Measurements from ENCODE around the gene MROH9. TPM values are rescaled to one million over a fixed set of nuclear protein-coding genes. Genes with fewer than 3 reads are reported as not detected.

MROH9 gene
- total RNA-seq, 1 experiment from 2014 or later, result not detected

GRCh38 chr1:170927955-170928840 lies 7.1 kb upstream of the MROH9 start:
- no peaks in the 10 kb centered on the region for H3K9me3 ChIP-seq (ENCODE audit: control insufficient read depth in 1 of 2, insufficient read depth in 1 of 2, low read depth in 1 of 2, low read length in 2 of 2)
- no peak overlapping the region for H3K9ac ChIP-seq (ENCODE audit: low read length)
- H3K27ac ChIP-seq (ENCODE audit: low read depth, low read length), result no peak overlapping the region
- ATAC-seq (no peak), DNase-seq (ENCODE audit: low read depth, low spot score) (no peak)
- no peaks in the 10 kb centered on the region for H3K9me2 ChIP-seq (ENCODE audit: insufficient read depth)
- TF ChIP-seq, protein P1, sequence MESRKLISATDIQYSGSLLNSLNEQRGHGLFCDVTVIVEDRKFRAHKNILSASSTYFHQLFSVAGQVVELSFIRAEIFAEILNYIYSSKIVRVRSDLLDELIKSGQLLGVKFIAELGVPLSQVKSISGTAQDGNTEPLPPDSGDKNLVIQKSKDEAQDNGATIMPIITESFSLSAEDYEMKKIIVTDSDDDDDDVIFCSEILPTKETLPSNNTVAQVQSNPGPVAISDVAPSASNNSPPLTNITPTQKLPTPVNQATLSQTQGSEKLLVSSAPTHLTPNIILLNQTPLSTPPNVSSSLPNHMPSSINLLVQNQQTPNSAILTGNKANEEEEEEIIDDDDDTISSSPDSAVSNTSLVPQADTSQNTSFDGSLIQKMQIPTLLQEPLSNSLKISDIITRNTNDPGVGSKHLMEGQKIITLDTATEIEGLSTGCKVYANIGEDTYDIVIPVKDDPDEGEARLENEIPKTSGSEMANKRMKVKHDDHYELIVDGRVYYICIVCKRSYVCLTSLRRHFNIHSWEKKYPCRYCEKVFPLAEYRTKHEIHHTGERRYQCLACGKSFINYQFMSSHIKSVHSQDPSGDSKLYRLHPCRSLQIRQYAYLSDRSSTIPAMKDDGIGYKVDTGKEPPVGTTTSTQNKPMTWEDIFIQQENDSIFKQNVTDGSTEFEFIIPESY (IDR thresholded peaks at IDR 0.05; ENCODE audit: extremely low read depth, insufficient replicate concordance, low read length), result no peak
- TF ChIP-seq CEBPB (IDR thresholded peaks at IDR 0.05; ENCODE audit: low read depth) (no peak), RAD21 (IDR thresholded peaks at IDR 0.05; ENCODE audit: low read depth) (peak; percentile 44)
- TF ChIP-seq, protein P2, sequence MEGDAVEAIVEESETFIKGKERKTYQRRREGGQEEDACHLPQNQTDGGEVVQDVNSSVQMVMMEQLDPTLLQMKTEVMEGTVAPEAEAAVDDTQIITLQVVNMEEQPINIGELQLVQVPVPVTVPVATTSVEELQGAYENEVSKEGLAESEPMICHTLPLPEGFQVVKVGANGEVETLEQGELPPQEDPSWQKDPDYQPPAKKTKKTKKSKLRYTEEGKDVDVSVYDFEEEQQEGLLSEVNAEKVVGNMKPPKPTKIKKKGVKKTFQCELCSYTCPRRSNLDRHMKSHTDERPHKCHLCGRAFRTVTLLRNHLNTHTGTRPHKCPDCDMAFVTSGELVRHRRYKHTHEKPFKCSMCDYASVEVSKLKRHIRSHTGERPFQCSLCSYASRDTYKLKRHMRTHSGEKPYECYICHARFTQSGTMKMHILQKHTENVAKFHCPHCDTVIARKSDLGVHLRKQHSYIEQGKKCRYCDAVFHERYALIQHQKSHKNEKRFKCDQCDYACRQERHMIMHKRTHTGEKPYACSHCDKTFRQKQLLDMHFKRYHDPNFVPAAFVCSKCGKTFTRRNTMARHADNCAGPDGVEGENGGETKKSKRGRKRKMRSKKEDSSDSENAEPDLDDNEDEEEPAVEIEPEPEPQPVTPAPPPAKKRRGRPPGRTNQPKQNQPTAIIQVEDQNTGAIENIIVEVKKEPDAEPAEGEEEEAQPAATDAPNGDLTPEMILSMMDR (IDR thresholded peaks at IDR 0.05 in 2 of 3, conservative IDR thresholded peaks at IDR 0.05 in 1 of 3; ENCODE audit: borderline replicate concordance in 1 of 3, insufficient read depth in 1 of 3, low read depth in 2 of 3, low read length in 2 of 3), result 0 out of 6 replicates have a peak, but pooled peaks of 1 of the 3 experiments have one; percentile 3
- RAD21 ChIA-PET (ENCODE audit: low non-redundant PET in 1 of 2, low total read pairs in 2 of 2, uncharacterized antibody in 2 of 2, unreplicated experiment in 2 of 2), result no interaction called here
- no peaks in the 10 kb centered on the region for H4K20me1 ChIP-seq (ENCODE audit: insufficient read depth)
- H3K27me3 ChIP-seq (ENCODE audit: insufficient read depth, low read length), result no peaks in the 10 kb centered on the region
- no peak overlapping the region for H3K4me3 ChIP-seq (replicated peaks in 1 of 2; ENCODE audit: low read depth in 1 of 2, low read length in 2 of 2)
- H2AFZ ChIP-seq (ENCODE audit: low read depth, low read length, poor library complexity, severe bottlenecking), result no peak overlapping the region
- CTCF ChIA-PET, result interaction anchor here (1.0 to 3.6 kb wide), 6 partner anchors 12 to 999 kb away, joined by 3 to 26 read pairs (median 4); no protein-coding TSS in a partner anchor
- no TSS peak for BruUV-seq (replicated peaks)
- POLR2A ChIA-PET, result no interaction called here
- H3K79me2 ChIP-seq (ENCODE audit: insufficient read depth, low read length), result no peaks in the 10 kb centered on the region
- no peaks in the 10 kb centered on the region for H3K4me1 ChIP-seq (ENCODE audit: control insufficient read depth in 1 of 2, insufficient read depth in 2 of 2, low read length in 2 of 2)
- H3K4me2 ChIP-seq (ENCODE audit: low read length), result no peak overlapping the region
- intact Hi-C loops (cut with micrococcal nuclease), result loop anchor here (2.0 kb wide), 1 partner anchor 999 kb away; no protein-coding TSS in a partner anchor
- no peaks in the 10 kb centered on the region for H3K36me3 ChIP-seq (ENCODE audit: control insufficient read depth in 1 of 2, insufficient read depth in 2 of 2, low read length in 2 of 2)

Data from HCT116 (cell line).